KMS-11 (cell line): ENCODE results near the gene CFAP65.

Experiments
- H2AFZ ChIP-seq: fragments of 200-600 bp; sonication (generic); 2 replicates; pipeline ENCODE4 v1.6.1; 2016; ENCODE audit warnings: antibody characterized with exemption, mixed run types, low read depth
- H3K27ac ChIP-seq: fragments of 200-600 bp; sonication (generic); 2 replicates; pipeline ENCODE4 v1.6.1; 2016; ENCODE audit warnings: mild to moderate bottlenecking, mixed run types
- H3K27me3 ChIP-seq: fragments of 200-600 bp; sonication (generic); 2 replicates; pipeline ENCODE4 v1.6.1; 2017; ENCODE audit warnings: mild to moderate bottlenecking, low read depth, mixed run types, moderate library complexity; ENCODE audit not compliant: insufficient read depth
- H3K36me3 ChIP-seq: fragments of 200-600 bp; sonication (generic); 2 replicates; pipeline ENCODE4 v1.6.1; 2017; ENCODE audit warnings: mild to moderate bottlenecking, mixed run types; ENCODE audit not compliant: insufficient read depth
- H3K4me1 ChIP-seq: fragments of 200-600 bp; sonication (generic); 2 replicates; pipeline ENCODE4 v1.6.1; 2016; ENCODE audit warnings: mild to moderate bottlenecking, low read depth, mixed run types; ENCODE audit not compliant: poor library complexity, severe bottlenecking
- H3K4me2 ChIP-seq: fragments of 200-600 bp; sonication (generic); 2 replicates; pipeline ENCODE4 v1.7.0; 2016; ENCODE audit warnings: mild to moderate bottlenecking, mixed run types
- H3K4me3 ChIP-seq: fragments of 200-600 bp; sonication (generic); IDR thresholded peaks from 2 replicates; pipeline ENCODE4 v1.6.1; 2017; ENCODE audit warnings: low read depth, low read length, mixed read lengths; ENCODE audit not compliant: insufficient read depth
- H3K79me2 ChIP-seq: fragments of 200-600 bp; sonication (generic); 2 replicates; pipeline ENCODE4 v1.6.1; 2016; ENCODE audit warnings: low read depth, mixed run types; ENCODE audit not compliant: insufficient read depth
- H3K9ac ChIP-seq: fragments of 200-600 bp; sonication (generic); 2 replicates; pipeline ENCODE4 v1.6.1; 2016; ENCODE audit warnings: mild to moderate bottlenecking, mixed run types
- H4K20me1 ChIP-seq: fragments of 200-600 bp; sonication (generic); 2 replicates; pipeline ENCODE4 v1.6.1; 2016; ENCODE audit warnings: mild to moderate bottlenecking, mixed run types; ENCODE audit not compliant: insufficient read depth
- TF ChIP-seq, protein P1 (sequence below): fragments of 200-600 bp; sonication (generic); conservative IDR thresholded peaks from 2 replicates; pipeline ENCODE4 v1.6.1; 2017; ENCODE audit warnings: low read depth, mild to moderate bottlenecking, antibody characterized with exemption, low read length, moderate library complexity, mixed read lengths

The CFAP65 gene

DNA sequence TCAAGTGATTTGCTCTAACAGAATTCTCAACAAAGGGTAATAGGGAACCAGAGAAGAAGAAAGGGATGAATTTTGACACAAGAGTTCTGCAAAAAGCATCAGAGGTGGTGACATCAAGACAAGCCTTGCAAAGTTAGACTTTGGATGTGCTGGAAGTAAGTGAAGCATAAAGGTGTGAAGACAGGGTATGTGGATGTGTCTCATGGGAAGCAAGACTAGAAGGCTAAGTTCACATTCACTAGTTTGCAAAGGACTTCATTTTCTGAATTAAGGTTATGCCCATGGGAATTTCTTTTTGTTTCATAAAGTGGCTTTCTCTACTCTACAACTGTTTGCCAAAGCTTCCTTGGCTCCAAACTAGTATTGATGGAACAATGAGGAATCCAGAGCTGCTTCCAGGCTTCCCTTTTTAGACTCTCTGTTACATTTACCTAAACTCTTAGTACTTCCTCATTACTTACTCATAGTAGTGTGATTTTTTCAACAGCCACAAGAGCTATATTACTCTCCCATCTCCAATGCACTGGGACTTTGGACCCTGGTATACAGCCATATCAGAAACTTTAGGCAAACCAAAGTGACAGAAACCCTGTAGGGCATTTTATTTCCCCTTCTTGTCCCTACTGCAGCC lies 40.5 kb upstream of the CFAP65 start:
- Histone ChIP-seq H3K36me3 (0 out of 2 replicates have a peak, but pooled peaks cover 3% of the 10 kb centered on the region), H3K4me1 (no peaks in the 10 kb centered on the region), H3K9ac (no peak overlapping the region), H3K4me2 (no peak overlapping the region), H3K27me3 (no peaks in the 10 kb centered on the region), H4K20me1 (no peaks in the 10 kb centered on the region), H3K79me2 (no peaks in the 10 kb centered on the region), H2AFZ (no peak overlapping the region), H3K4me3 (no peak overlapping the region), H3K27ac (no peak overlapping the region)
- TF ChIP-seq, protein P1, sequence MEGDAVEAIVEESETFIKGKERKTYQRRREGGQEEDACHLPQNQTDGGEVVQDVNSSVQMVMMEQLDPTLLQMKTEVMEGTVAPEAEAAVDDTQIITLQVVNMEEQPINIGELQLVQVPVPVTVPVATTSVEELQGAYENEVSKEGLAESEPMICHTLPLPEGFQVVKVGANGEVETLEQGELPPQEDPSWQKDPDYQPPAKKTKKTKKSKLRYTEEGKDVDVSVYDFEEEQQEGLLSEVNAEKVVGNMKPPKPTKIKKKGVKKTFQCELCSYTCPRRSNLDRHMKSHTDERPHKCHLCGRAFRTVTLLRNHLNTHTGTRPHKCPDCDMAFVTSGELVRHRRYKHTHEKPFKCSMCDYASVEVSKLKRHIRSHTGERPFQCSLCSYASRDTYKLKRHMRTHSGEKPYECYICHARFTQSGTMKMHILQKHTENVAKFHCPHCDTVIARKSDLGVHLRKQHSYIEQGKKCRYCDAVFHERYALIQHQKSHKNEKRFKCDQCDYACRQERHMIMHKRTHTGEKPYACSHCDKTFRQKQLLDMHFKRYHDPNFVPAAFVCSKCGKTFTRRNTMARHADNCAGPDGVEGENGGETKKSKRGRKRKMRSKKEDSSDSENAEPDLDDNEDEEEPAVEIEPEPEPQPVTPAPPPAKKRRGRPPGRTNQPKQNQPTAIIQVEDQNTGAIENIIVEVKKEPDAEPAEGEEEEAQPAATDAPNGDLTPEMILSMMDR = no peak

DNA sequence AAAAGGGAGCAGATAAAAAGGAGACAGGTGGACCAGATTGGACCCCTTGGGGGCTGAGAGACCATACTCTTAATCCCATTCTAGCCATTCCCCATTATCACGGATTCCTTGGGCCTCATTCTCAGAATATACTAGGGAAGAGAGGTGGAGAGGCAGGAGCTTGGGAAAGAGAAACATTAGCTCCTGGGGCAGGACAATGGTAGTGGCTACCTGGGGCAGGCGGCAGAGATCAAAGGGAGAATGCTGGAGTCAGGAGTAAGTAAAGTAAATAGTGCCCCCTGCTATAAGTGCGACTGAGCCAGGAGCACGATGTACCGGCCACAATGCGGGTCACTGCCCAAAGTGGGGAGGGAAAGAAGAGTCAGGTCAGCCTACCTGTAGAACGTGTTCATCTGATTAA lies 39.8 kb upstream of the CFAP65 start:
- Histone ChIP-seq H3K4me3 (no peak overlapping the region), H3K4me2 (no peak overlapping the region), H3K9ac (no peak overlapping the region), H2AFZ (no peak overlapping the region), H3K36me3 (0 out of 2 replicates have a peak, but pooled peaks cover 3% of the 10 kb centered on the region), H3K79me2 (no peaks in the 10 kb centered on the region), H3K27me3 (no peaks in the 10 kb centered on the region), H3K27ac (no peak overlapping the region), H3K4me1 (no peaks in the 10 kb centered on the region), H4K20me1 (no peaks in the 10 kb centered on the region)
- TF ChIP-seq, protein P1 = no peak

DNA sequence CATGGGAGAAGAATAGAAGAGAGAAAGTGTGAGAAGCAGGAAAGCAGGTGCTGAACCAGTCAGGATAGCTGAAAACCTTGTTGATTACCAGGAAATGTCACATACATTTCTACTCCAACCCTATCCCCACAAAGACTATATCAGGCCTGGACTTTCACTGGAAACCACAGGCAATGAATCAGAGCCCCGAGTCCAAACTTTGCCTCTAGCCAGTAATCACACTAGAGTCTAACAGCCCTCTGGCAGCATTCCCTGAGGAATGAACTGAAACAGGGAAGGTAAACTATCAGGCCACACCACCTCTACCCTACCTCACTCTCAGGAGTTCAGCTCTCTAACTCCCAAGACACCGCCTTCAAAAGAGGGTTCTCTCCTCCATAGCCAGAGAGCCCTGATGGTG lies 38.1 kb upstream of the CFAP65 start:
- H4K20me1 ChIP-seq = no peaks in the 10 kb centered on the region
- H3K4me3 ChIP-seq = no peak overlapping the region
- H3K36me3 ChIP-seq = 0 out of 2 replicates have a peak, but pooled peaks cover 3% of the 10 kb centered on the region
- H3K9ac ChIP-seq = no peak overlapping the region
- H3K4me1 ChIP-seq = no peaks in the 10 kb centered on the region
- no peak overlapping the region for H3K4me2 ChIP-seq
- no peaks in the 10 kb centered on the region for H3K79me2 ChIP-seq
- no peak overlapping the region for H2AFZ ChIP-seq
- no peak overlapping the region for H3K27ac ChIP-seq
- TF ChIP-seq, protein P1 = no peak
- H3K27me3 ChIP-seq = no peaks in the 10 kb centered on the region

DNA sequence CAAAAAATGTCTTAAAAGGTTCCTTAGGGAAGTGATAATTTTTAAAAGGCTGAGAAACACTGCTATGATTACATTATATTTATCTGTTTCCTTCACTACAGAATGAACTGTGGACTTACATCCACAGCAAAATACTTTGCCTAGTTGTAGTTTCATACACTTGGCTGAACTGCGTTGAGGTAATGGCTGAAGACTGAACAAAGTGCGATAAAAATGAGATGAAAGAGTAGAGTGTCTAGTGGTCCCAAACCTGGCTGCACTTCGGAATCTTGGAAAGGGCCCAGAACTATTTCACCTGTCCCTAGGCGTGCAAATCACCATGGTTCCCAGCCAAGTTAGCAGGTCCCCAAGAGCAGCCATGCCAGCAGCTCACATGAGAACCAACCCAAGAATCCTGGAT lies 37.6 kb upstream of the CFAP65 start:
- Histone ChIP-seq H3K27me3 (no peaks in the 10 kb centered on the region), H3K36me3 (0 out of 2 replicates have a peak, but pooled peaks cover 3% of the 10 kb centered on the region), H3K4me2 (no peak overlapping the region), H3K4me3 (no peak overlapping the region), H4K20me1 (no peaks in the 10 kb centered on the region), H3K4me1 (no peaks in the 10 kb centered on the region), H3K27ac (no peak overlapping the region), H2AFZ (no peak overlapping the region), H3K79me2 (no peaks in the 10 kb centered on the region), H3K9ac (no peak overlapping the region)
- TF ChIP-seq, protein P1 = no peak
